HepG2 (cell line): ENCODE results near the gene HLF. TPM values are rescaled to one million over a fixed set of nuclear protein-coding genes. Genes with fewer than 3 reads are reported as not detected.
A peak's percentile ranks its signal among the peaks of the same experiment; 100 is the strongest.

Source experiments
- AGO1 ChIP-seq: fragments of 200-400 bp; formaldehyde crosslinking; IDR thresholded peaks from 2 replicates; pipeline ENCODE4 v1.6.1; 2017; ENCODE audit warnings: mild to moderate bottlenecking, low read depth, low read length, moderate library complexity; ENCODE audit not compliant: poor library complexity, severe bottlenecking
- ASH2L ChIP-seq: fragments of 300-600, 200-600 bp; sonication (generic); IDR thresholded peaks from 2 replicates; pipeline ENCODE4 v1.7.0; 2017; ENCODE audit warnings: low read depth, mild to moderate bottlenecking, moderate library complexity, mixed read lengths, low read length; ENCODE audit not compliant: insufficient read length
- CAMTA2 ChIP-seq: sonication (generic); formaldehyde crosslinking; IDR thresholded peaks from 2 replicates; pipeline ENCODE4 v1.4.0; 2020; ENCODE audit warnings: mild to moderate bottlenecking, missing genetic modification reagents, borderline replicate concordance
- FOXK2 ChIP-seq: fragments of 450-650 bp; IDR thresholded peaks from 2 replicates; pipeline ENCODE4 v1.6.1; 2016
- HOMEZ ChIP-seq: IDR thresholded peaks from 2 replicates; pipeline ENCODE4 v1.6.1; 2016; ENCODE audit warnings: low read depth
- KDM4B ChIP-seq: sonication (generic); formaldehyde crosslinking; IDR thresholded peaks from 2 replicates; pipeline ENCODE4 v1.4.0; 2020; ENCODE audit warnings: missing genetic modification reagents
- NFE2L1 ChIP-seq: sonication (generic); formaldehyde crosslinking; IDR thresholded peaks from 2 replicates; pipeline ENCODE4 v1.4.0; 2020; ENCODE audit warnings: missing genetic modification reagents, mild to moderate bottlenecking, borderline replicate concordance
- NFIB ChIP-seq: sonication (generic); formaldehyde crosslinking; IDR thresholded peaks from 2 replicates; pipeline ENCODE4 v1.9.0; 2021; ENCODE audit warnings: missing genetic modification reagents, mild to moderate bottlenecking, borderline replicate concordance
- NFYB ChIP-seq: sonication (generic); formaldehyde crosslinking; IDR thresholded peaks from 2 replicates; pipeline ENCODE4 v1.4.0; 2020; ENCODE audit warnings: missing genetic modification reagents
- SALL1 ChIP-seq: sonication (generic); formaldehyde crosslinking; IDR thresholded peaks from 2 replicates; pipeline ENCODE4 v1.8.0; 2022; ENCODE audit warnings: mild to moderate bottlenecking, missing genetic modification reagents
- SIN3A ChIP-seq: IDR thresholded peaks from 2 replicates; pipeline ENCODE4 v1.6.1; 2011; ENCODE audit warnings: low read depth, mild to moderate bottlenecking, control low read depth, low read length, borderline replicate concordance
- SIX1 ChIP-seq: sonication (generic); formaldehyde crosslinking; IDR thresholded peaks from 2 replicates; pipeline ENCODE4 v1.4.0; 2020; ENCODE audit warnings: missing genetic modification reagents, borderline replicate concordance
- TEAD2 ChIP-seq: sonication (generic); formaldehyde crosslinking; IDR thresholded peaks from 2 replicates; pipeline ENCODE4 v1.9.0; 2021; ENCODE audit warnings: missing genetic modification reagents
- ZBTB20 ChIP-seq: sonication (generic); formaldehyde crosslinking; IDR thresholded peaks from 2 replicates; pipeline ENCODE4 v1.8.1; 2023; ENCODE audit warnings: missing genetic modification reagents, low read depth, mild to moderate bottlenecking, borderline replicate concordance
- ZBTB8A ChIP-seq: sonication (generic); formaldehyde crosslinking; IDR thresholded peaks from 2 replicates; pipeline ENCODE4 v1.4.0; 2020; ENCODE audit warnings: mild to moderate bottlenecking, low read depth, missing genetic modification reagents, borderline replicate concordance
- ZNF281 ChIP-seq: sonication (generic); formaldehyde crosslinking; IDR thresholded peaks from 2 replicates; pipeline ENCODE4 v1.4.0; 2020; ENCODE audit warnings: missing genetic modification reagents, borderline replicate concordance
- ZNF431 ChIP-seq: sonication (generic); formaldehyde crosslinking; IDR thresholded peaks from 2 replicates; pipeline ENCODE4 v1.9.0; 2022; ENCODE audit warnings: missing genetic modification reagents, low read depth, mild to moderate bottlenecking, borderline replicate concordance
- ZNF652 ChIP-seq: IDR thresholded peaks from 2 replicates; pipeline ENCODE4 v1.6.1; 2016; ENCODE audit warnings: low read depth, borderline replicate concordance
- ZNF83 ChIP-seq: sonication (generic); formaldehyde crosslinking; IDR thresholded peaks from 2 replicates; pipeline ENCODE4 v1.4.0; 2020; ENCODE audit warnings: missing genetic modification reagents, mild to moderate bottlenecking, borderline replicate concordance
- ZNF850 ChIP-seq: sonication (generic); formaldehyde crosslinking; conservative IDR thresholded peaks from 2 replicates; pipeline ENCODE4 v1.9.0; 2021; ENCODE audit warnings: mild to moderate bottlenecking, missing genetic modification reagents
- polyA plus RNA-seq, 8 experiments: library from polyadenylated mRNA; depleted of rRNA in 3 of 8; stranded (reverse) in 7 of 8; unstranded in 1 of 8; fragments of >200 nt; fragmentation: Illumina TruSeq in 4 of 8; extraction: Trizol in 4 of 8; gene quantifications; 2 replicates each; pipeline versions ENCODE4 v1.2.1 to v1.2.3, GENCODE V29; 2011 to 2016; ENCODE audit warnings: low read depth in 4 of 8, missing spikeins in 1 of 8, mixed read lengths in 1 of 8; ENCODE audit not compliant: insufficient read depth in 1 of 8
- total RNA-seq, 5 experiments: library from RNA; depleted of rRNA; stranded (reverse); fragments of >200 nt; fragmentation: Illumina TruSeq; extraction: Trizol; gene quantifications; 2 replicates each; pipeline ENCODE4 v1.2.3, GENCODE V29; 2016; ENCODE audit warnings: low read depth in 1 of 5
- TF ChIP-seq, protein P1 (sequence below): IDR thresholded peaks from 2 replicates; pipeline ENCODE4 v1.6.1; 2012; ENCODE audit warnings: low read depth, low read length, improper control_type of control experiment
- TF ChIP-seq, protein P2 (sequence below): sonication (generic); formaldehyde crosslinking; conservative IDR thresholded peaks from 2 replicates; pipeline ENCODE4 v1.8.1; 2023; ENCODE audit warnings: missing genetic modification reagents

The HLF gene
- total and polyA plus RNA-seq, 2 of the 13 experiments (the other 11 are each of a cell fraction or from before 2014, with no cell fraction given): 202 to 346 TPM

GRCh38 chr17:55266051-55266957, 1.5 kb downstream of the HLF start (continued):
- TF ChIP-seq ZBTB20 (CRISPR knock-in tag) (peak; percentile 34; the same call in 1 of the 2 replicates), KDM4B (CRISPR knock-in tag) (no peak), CAMTA2 (CRISPR knock-in tag) (no peak), ZBTB8A (no peak), FOXK2 (no peak), ZNF431 (CRISPR knock-in tag) (no peak), NFYB (CRISPR knock-in tag) (no peak), HOMEZ (CRISPR knock-in tag) (no peak), NFIB (CRISPR knock-in tag) (no peak), NFE2L1 (CRISPR knock-in tag) (no peak), SALL1 (CRISPR knock-in tag) (no peak; the same call in none of the 2 replicates), ZNF652 (no peak), AGO1 (no peak), TEAD2 (CRISPR knock-in tag) (no peak), ASH2L (peak; percentile 66), ZNF850 (no peak), ZNF83 (no peak), SIN3A (peak; percentile 87; the same call in 1 of the 2 replicates), SIX1 (no peak), ZNF281 (CRISPR knock-in tag) (0 out of 2 replicates have a peak, but pooled peaks have one; percentile 17)
- TF ChIP-seq, protein P1, sequence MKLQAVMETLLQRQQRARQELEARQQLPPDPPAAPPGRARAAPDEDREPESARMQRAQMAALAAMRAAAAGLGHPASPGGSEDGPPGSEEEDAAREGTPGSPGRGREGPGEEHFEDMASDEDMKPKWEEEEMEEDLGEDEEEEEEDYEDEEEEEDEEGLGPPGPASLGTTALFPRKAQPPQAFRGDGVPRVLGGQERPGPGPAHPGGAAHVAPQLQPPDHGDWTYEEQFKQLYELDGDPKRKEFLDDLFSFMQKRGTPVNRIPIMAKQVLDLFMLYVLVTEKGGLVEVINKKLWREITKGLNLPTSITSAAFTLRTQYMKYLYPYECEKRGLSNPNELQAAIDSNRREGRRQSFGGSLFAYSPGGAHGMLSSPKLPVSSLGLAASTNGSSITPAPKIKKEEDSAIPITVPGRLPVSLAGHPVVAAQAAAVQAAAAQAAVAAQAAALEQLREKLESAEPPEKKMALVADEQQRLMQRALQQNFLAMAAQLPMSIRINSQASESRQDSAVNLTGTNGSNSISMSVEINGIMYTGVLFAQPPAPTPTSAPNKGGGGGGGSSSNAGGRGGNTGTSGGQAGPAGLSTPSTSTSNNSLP: no peak
- TF ChIP-seq, protein P2, sequence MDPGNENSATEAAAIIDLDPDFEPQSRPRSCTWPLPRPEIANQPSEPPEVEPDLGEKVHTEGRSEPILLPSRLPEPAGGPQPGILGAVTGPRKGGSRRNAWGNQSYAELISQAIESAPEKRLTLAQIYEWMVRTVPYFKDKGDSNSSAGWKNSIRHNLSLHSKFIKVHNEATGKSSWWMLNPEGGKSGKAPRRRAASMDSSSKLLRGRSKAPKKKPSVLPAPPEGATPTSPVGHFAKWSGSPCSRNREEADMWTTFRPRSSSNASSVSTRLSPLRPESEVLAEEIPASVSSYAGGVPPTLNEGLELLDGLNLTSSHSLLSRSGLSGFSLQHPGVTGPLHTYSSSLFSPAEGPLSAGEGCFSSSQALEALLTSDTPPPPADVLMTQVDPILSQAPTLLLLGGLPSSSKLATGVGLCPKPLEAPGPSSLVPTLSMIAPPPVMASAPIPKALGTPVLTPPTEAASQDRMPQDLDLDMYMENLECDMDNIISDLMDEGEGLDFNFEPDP: no peak
